Anterior cingulate cortex (tissue), 58 donors: ENCODE data around the gene PIK3C2B.
"Not testable (repeated sequence)": the region's sequence is repeated elsewhere in the genome, so short reads cannot be mapped to it uniquely, and the experiment has no call there.

ENCODE experiments used
- DNase-seq, 58 donors: peaks; one replicate each; lab custom pipeline; 2025; lab: John Stamatoyannopoulos, UW

PIK3C2B gene, protein sequence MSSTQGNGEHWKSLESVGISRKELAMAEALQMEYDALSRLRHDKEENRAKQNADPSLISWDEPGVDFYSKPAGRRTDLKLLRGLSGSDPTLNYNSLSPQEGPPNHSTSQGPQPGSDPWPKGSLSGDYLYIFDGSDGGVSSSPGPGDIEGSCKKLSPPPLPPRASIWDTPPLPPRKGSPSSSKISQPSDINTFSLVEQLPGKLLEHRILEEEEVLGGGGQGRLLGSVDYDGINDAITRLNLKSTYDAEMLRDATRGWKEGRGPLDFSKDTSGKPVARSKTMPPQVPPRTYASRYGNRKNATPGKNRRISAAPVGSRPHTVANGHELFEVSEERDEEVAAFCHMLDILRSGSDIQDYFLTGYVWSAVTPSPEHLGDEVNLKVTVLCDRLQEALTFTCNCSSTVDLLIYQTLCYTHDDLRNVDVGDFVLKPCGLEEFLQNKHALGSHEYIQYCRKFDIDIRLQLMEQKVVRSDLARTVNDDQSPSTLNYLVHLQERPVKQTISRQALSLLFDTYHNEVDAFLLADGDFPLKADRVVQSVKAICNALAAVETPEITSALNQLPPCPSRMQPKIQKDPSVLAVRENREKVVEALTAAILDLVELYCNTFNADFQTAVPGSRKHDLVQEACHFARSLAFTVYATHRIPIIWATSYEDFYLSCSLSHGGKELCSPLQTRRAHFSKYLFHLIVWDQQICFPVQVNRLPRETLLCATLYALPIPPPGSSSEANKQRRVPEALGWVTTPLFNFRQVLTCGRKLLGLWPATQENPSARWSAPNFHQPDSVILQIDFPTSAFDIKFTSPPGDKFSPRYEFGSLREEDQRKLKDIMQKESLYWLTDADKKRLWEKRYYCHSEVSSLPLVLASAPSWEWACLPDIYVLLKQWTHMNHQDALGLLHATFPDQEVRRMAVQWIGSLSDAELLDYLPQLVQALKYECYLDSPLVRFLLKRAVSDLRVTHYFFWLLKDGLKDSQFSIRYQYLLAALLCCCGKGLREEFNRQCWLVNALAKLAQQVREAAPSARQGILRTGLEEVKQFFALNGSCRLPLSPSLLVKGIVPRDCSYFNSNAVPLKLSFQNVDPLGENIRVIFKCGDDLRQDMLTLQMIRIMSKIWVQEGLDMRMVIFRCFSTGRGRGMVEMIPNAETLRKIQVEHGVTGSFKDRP (N-terminal part only)

DNA sequence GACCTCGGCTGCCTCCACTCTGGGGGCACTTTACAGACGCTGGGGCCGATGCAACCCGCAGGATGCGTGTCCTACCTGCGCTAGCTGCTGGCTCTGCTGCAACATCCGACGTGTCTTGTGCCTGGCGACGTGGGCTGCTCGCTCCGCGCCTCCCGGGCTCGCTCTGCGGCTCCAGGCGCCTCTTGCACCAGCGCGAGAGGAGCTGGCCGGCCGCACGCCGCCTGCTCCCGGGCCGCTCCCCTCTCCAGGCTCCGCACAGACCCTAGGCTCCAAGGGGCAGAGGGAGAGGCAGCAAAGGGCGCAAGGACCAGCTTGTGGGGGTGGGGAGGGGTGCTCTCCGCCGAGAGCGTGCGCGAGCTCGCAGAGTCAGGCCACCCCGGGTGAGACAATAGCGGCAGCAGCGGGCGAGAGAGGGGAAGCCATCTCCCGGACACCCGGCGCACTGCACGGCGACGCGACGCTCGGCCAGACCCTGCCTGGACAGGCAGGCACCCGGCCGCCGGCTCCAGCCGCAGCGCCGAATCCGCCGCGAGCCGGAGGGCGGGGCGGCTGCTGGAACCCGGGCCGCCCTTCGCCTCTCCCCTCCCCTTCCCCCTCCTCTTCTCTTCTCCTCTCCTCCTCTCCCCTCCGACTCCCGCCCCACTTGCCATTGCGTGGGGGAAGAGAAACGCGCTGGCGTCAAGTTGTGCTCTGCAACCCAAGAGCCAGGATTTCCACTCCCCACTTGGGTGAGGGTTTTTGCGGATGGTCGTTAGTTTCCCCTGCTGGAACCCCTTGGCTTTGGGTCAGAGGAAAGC is at the start of gene PIK3C2B:
Gene PIK3C2B, minus strand, starts transcription at position 525 of the 797 bp plus-strand sequence. CDS start 25,003 bp downstream, outside the sequence.
- DNase-seq = peak in 55 of 58 donors; percentile 47 to 94 (median 80)

DNA sequence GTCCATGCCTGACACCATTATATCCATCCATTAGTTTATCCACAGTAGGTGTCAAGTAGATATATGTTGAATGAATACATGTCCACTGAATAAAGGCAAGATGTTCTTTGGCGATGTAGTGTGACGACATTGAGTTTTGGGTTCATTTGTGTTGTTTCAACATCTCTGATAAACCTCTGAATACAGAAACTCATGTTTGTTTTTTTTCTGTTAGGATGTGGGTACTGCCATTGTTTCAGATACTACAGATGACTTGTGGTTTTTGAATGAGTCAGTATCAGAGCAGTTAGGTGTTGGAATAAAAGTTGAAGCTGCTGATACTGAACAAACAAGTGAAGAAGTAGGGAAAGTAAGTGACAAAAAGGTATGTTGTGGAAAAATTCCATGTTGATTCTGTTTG is 49.7 kb upstream of the PIK3C2B start:
- DNase-seq = no peak

DNA sequence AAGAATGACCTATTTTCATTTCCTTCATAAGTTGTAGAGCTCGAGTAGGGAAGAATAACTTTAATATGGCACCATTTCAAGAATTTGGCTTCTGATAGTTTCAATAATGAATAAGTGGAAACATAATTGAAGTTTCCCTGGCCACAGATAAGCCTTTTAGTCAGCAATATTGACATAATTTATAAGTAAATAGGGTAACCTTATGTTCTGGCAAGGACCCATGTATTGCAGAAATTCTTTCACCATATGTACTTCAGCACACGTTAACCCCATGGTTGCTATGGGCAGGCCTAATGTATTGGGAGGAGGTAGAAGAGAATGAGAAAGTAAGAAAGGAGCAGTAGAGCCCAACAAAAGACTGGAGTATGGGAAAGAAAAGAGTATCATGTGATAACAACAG is 47.0 kb upstream of the PIK3C2B start:
- DNase-seq = no peak

DNA sequence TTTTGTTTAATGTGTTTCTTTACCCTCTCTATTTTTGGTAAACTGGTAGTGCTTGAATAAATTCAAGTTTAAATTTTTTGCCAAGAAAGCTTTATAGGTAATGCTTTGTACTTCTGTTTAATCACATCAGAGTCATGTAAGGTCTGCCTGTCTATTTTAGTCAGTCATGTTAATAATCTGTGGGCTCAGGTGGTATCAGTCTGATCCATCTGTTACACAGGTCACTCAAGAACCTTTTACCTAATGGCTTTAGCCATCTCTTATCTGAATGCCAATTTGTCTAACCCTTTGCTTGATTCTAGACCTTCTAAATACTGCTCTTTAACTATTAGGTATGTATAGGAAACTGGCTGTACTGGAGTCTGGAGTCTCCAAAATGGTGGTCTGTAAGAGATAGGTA is 38.2 kb upstream of the PIK3C2B start:
- DNase-seq = no peak

DNA sequence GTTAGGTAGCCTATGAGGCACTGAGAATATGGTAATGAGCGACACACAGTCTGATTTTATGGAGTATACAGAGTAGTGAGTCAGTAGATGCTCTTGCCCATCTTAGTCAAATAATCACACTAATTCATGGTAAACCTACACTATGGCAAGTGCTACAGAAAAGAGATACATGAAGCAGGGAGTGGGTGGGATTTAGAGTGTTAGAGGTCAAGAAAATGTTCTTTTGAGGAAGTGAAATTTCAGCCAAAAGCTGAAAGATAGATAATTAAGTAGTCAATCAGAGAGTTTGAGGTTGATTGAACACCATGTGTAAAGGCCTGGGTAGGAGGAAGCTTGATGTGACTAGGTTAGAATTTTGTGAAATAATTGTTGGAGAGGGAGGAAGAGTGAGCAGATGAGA is 36.3 kb upstream of the PIK3C2B start:
- DNase-seq = no peak

DNA sequence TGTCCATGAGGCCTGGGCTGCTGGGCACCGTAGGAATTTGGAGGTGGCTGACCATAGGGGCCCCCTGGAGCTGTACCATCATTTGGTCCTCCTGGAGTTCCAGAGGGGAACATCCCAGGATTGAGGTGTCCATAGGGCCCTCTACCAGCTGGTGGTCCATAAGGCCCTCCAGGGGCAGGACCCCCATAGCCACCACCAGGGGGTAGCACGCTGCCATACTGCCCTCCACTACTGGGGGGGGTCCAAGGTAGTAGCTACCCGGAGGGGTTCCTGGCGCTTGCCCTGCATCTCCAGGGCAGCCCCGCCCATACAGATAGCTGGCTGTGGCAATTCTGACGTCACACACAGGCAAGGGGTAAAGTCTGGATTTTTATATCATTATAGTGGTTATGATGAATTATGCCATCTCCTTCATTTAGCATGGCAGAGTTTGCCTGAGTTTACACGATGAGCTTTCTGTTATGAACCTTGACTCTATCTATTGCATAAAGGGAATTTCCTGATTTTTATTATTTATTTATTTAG is 34.8 kb upstream of the PIK3C2B start:
- no peak for DNase-seq

DNA sequence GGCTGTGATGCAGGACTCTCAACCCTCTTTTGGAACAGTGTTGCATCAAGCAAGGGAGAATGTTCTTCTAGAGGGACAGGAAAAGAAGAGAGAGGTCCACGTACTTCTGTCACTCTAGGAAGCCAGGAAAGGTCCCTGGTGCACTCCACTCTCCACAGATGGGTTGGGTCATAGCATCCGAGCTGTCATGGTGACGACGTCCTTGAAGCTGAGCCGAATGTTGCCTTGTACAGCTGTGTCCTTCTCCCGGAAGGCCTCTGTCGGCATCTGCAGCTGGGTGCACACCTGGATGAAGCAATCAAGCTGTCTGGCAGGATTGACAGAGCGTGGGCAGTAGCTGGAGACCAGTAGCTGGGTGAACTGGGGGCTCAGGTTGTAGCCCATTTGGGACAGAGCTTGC is 34.1 kb upstream of the PIK3C2B start:
- no peak for DNase-seq

DNA sequence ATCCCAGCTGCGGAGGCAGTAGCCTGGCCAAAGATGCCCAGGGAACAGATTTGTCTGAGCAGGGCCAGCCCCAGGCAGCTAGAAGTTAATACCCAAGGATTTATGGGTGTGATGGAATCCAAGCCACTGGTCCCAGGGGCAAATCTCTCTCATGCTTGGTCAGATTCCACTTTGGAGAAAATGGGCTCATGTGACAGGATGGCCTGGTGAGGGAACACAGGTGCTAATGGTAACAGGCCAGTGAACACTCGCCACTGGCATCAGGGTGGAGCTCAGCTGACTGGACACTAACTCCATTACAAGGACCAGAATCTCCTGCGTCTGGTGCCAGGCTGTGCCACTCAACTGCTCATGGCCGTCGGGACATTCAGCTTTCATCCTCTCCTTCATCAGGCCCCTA is 33.6 kb upstream of the PIK3C2B start:
- DNase-seq = no peak

DNA sequence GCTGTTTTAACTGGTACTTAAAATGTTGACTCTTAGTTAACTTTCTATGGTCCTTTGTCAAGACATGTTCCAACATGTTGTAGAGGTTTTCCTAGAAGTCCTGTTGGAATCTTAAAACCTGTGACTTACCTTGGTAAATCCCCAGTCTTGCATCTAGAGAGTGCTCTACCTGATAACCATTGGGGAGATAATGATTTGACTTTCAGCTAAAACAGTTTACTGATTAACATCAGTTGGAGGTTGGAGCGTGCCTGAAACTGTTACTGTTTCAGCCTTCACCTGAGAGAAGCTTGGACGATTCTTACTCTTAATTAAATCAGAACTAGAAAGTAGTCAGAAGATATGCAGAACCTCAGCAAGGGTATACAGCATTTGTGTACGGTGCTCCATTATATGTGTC is 30.4 kb upstream of the PIK3C2B start:
- DNase-seq = no peak

DNA sequence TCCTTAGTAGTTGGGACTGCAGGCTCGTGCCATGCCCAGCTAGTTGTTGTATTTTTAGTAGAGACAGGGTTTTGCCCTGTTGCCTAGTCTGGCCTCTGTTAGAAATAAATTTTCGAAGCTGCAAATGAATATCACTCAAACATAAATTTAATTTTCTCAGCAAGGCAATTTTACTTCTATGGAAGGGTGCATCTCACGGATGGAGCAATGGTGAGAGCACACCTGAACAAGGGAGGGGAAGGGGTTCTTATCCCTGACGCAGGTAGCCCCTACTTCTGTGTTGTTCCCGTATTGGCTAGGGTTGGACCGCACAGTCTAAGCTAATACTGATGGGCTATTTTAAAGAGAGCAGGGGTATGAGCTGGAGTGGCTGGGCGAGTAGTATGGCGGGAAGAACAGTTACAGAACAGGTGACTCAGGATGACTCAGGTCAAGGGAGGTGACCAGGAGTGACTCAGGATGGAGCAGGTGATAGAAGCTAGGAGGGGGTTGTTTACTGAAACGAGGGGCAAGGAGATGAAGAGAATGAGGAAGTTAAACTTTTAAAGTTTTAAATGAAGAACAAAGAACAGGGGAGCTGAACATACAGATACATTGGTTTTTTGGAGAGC is 29.1 kb upstream of the PIK3C2B start:
- no peak for DNase-seq

DNA sequence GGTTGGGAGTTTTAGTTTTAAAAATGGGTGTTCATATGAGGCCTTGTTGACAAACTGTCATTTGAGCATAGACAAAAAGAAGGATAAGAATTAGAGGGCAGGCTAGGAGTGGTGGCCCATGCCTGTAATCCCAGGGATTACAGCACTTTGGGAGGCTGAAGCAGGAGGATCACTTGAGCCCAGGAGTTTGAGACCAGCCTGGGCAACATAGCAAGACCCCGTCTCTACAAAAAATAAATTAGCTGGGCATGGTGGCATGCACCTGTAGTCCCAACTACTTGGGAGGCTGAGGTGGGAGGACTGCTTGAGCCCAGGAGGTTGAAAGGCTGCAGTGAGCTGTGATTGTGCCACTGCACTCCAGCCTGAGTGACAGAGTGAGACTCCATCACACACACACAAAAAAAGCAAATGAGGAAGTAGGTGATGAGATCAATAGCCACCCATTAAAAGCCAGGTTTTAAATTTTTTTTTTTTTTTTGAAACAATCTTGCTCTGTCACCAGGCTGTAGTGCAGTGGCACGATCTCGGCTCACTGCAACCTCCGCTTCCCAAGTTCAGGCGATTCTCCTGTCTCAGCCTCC is 27.4 kb upstream of the PIK3C2B start:
- not testable (repeated sequence) for DNase-seq

DNA sequence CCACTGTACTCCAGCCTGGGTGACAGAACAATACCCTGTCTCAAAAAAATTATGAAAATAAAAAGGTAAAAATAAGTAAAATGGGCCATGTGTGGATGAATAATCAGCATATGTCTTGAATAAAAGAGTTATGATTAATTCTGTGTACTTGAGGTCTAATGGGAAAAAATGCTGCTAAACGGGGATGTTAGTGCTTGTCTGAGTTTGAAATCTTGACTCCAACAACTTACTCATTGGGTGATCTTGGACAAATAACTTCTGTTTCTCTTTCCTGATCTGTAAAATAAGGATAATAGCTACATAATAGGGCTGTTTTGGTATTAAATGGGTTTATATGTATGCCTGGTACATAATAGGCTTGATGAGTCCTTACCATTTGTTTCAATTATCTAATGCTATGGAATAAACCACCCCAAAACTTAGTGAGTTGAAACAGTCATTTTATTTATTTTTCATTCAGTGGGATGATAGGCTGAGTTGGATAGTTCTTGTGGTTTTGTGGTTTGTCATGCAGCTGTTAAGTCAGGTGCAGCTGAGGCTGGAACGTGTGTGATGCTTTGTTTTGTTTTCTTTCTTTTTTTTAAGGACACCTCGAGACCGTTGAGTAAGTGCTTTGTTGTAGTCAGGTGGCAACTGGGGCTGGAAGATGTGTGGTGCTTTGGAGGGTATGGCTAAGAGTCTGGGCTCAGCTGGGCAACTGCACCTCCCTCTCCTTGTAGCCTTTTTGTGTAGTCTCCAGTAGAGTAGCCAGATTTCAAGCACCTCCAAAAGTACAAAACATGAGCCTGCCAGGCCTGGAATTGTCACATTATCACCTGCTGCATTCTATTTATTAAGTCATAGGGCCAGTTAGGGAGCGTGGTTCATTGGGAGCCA is 26.5 kb upstream of the PIK3C2B start:
- DNase-seq = no peak

DNA sequence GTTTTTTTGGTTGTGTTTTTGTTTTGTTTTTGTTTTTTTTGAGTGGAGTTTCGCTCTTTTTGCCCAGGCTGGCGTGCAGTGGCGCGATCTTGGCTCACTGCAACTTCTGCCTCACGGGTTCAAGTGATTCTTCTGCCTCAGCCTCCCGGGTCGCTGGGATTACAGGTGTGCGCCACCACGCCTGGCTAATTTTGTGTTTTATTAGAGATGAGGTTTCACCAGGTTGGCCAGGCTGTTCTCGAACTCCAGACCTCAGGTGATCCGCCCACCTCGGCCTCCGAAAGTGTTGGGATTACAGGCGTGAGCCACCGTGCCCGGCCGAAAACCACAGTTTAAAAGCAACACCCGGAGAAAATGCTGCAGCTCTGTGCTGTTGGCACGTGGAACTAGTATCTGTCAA is 22.8 kb upstream of the PIK3C2B start:
- not testable (repeated sequence) for DNase-seq

DNA sequence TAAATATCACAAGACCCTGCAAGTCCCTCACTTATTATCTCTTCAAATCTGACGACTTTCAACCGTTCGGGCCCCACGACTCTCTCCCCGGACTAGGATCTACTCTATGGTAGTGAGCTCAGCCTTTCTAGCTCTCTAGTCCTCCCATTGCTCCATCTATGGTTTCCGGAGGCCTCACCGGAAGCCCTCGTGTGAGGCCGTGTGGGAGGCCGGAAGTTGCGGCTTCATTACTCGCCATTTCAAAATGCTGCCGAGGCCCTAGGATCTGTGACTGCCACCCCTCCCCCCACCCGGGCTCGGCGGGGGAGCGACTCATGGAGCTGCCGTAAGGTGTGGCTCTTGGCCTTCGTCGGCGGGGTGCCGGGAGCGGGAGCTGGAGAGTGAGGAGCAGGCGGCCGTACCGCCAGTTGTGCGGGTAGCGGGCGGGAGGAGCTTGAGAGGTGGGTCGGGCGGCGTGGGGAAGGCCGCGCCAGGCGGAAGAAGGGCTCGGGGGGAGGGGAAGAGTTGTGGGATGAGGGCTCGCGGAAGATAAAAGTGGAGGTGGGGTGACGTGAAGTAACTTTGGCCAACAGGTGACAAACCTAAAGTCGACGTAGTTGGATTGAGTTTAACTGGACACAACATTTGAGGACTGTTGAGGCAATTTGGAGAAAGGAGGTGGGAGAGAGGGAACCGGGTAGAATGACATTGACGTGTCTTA is 21.7 kb upstream of the PIK3C2B start, which contains the start of gene MDM4:
Gene MDM4, plus strand, starts transcription at position 227 of the 700 bp plus-strand sequence. CDS start 9,113 bp downstream, outside the sequence.
- peak; percentile 47 to 94 (median 86) for DNase-seq

DNA sequence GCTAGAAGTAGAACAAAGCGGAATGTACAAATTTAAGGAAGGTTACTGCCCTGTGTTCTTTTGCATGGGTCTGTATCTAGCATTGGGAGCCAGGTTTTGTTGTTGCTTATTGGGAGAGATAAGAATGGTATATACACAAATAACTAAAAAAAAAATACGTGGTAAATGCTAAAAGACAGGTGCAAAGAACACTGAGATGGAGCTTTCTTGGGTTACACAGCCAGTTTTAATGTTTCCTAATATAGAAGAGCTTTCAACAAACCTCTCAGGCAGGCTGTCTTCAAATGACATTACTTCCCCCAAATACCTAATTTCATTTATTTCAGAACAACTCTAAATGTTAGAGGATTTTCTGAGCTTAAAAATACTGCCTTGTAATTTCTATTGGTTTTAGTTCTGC is 20.2 kb upstream of the PIK3C2B start:
- DNase-seq = no peak

DNA sequence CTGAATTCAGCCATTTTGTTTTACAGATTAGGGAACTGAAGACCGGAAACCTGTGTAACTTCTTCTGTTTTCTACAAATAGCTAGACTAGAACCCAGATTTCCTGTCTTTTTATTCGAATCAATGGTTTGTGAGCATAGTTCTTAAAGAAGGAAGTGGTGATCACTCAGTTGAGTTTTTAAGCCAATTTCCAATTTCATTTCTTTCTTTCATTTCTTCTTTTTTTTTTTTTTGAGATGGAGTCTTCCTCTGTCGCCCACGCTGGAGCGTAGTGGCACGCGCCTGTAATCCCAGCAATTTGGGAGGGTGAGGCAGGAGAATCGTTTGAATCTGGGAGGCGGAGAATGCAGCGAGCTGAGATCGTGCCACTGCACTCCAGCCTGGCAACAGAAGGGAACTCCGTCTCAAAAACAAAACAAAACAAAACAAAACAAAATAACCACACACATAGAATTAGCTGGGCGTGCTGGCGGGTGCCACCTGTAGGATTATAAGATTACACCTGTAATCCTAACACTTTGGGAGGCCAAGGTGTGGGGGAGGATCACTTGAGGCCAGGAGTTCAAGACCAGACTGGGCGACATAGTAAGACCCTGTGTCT is 18.6 kb upstream of the PIK3C2B start:
- DNase-seq = peak in 4 of 58 donors; percentile 2 to 12 (median 7)

DNA sequence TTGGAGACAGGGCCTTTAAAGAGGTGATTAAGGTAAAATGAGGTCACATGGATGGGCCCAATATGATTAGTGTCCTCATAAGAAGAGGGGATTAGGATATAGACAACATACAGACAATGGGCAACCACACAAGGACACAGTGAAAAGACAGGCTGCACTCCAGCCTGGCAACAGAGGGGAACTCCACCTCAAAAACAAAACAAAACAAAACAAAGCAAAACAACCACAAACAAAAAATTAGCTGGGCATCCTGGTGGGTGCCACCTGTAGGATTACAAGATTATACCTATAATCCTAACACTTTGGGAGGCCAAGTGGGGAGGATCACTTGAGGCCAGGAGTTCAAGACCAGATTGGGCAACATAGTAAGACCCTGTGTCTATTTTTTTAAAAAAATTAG is 16.8 kb upstream of the PIK3C2B start:
- DNase-seq = no peak
